Brain microvascular endothelial cell (primary cell): Measurements from ENCODE around the gene KCNH1.

Experiments used
- DNase-seq: peaks from one replicate; pipeline ENCODE4 v3.0.0-alpha.2; 2020
- H3K27ac ChIP-seq: fragments of 250-450 bp; sonication (Bioruptor Pico); 2 replicates; pipeline ENCODE4 v1.5.1; 2020; ENCODE audit warnings: mild to moderate bottlenecking, moderate library complexity
- H3K27me3 ChIP-seq: fragments of 250-450 bp; sonication (Bioruptor Pico); replicated peaks from 2 replicates; pipeline ENCODE4 v1.5.1; 2020; ENCODE audit warnings: mild to moderate bottlenecking
- H3K36me3 ChIP-seq: fragments of 250-450 bp; sonication (Bioruptor Pico); replicated peaks from 2 replicates; pipeline ENCODE4 v1.5.1; 2020; ENCODE audit warnings: mild to moderate bottlenecking
- H3K4me3 ChIP-seq: 2 replicates; pipeline ENCODE4 v1.5.1; 2011; ENCODE audit warnings: low read depth, mild to moderate bottlenecking, control low read depth, low read length, moderate library complexity
- in situ Hi-C: cut with HindIII; loops from 2 replicates; pipeline ENCODE4 v1.10.0; 2017; ENCODE audit warnings: low sequenced_read_pairs, low pct_ligation_motif_present
- TF ChIP-seq, protein P1 (sequence below): IDR thresholded peaks from 2 replicates; pipeline ENCODE4 v1.5.1; 2011; ENCODE audit warnings: low read depth, mild to moderate bottlenecking, moderate library complexity, low read length, control low read depth, inconsistent platforms; ENCODE audit errors: missing control alignments

Gene KCNH1

DNA sequence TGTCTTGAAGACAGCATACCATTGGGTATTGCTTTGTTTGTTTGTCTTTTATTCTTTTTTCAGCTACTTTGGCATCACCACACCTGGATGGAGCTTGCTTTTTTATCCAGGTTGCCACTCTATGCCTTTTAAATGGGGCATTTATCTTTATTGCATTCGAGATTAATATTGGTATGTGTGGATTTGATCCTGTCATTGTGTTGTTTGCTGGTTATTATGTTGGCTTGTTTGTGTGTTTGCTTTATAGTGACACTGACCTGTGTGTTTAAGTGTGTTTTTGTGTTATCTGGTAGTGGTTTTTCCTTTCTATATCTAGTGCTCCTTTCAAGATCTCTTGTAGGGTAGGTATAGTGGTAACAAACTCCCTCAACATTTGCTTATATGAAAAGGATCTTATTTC lies 24.9 kb upstream of the KCNH1 start:
- no peak overlapping the region for H3K4me3 ChIP-seq
- in situ Hi-C loops: no loop called here
- no peak overlapping the region for H3K27ac ChIP-seq
- H3K27me3 ChIP-seq: no peaks in the 10 kb centered on the region
- TF ChIP-seq, protein P1, sequence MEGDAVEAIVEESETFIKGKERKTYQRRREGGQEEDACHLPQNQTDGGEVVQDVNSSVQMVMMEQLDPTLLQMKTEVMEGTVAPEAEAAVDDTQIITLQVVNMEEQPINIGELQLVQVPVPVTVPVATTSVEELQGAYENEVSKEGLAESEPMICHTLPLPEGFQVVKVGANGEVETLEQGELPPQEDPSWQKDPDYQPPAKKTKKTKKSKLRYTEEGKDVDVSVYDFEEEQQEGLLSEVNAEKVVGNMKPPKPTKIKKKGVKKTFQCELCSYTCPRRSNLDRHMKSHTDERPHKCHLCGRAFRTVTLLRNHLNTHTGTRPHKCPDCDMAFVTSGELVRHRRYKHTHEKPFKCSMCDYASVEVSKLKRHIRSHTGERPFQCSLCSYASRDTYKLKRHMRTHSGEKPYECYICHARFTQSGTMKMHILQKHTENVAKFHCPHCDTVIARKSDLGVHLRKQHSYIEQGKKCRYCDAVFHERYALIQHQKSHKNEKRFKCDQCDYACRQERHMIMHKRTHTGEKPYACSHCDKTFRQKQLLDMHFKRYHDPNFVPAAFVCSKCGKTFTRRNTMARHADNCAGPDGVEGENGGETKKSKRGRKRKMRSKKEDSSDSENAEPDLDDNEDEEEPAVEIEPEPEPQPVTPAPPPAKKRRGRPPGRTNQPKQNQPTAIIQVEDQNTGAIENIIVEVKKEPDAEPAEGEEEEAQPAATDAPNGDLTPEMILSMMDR: no peak
- H3K36me3 ChIP-seq: no peaks in the 10 kb centered on the region
- DNase-seq: no peak

DNA sequence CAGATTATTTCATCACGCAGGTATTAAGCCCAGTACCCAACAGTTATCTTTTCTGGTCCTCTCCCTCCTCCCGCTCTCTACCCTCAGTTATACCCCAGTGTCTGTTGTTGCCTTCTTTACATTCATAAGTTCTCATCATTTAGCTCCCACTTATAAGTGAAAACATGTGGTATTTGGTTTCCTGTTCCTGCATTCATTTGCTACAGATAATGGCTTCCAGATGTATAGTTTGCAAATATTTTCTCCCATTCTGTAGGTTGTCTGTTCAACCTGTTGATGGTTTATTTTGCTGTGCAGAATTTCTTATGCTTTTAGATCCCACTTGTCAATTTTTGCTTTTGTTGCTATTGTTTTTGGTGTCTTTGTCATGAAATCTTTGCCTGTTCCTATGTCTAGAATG lies 21.1 kb upstream of the KCNH1 start:
- Histone ChIP-seq H3K27ac (no peak overlapping the region), H3K4me3 (no peak overlapping the region), H3K27me3 (no peaks in the 10 kb centered on the region), H3K36me3 (no peaks in the 10 kb centered on the region)
- in situ Hi-C loops: no loop called here
- DNase-seq: no peak
- TF ChIP-seq, protein P1: no peak

DNA sequence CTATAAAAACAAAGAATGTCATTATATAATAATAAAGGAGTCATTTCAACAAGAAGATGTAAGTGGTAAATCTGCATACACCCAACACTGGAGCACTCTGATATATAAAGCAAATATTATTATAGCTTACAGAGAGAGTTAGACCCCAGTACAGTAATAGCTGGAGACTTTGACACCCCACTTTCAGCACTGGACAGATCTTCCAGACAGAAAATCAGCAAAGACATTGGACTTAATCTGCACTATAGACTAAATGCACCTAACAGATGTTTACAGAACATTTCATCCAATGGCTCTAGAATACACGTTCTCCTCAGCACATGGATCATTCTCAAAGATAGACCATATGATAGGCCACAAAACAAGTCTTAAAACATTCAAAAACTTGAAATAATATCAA lies 20.0 kb upstream of the KCNH1 start:
- DNase-seq: no peak
- Histone ChIP-seq H3K36me3 (no peaks in the 10 kb centered on the region), H3K27ac (no peak overlapping the region), H3K4me3 (no peak overlapping the region), H3K27me3 (no peaks in the 10 kb centered on the region)
- TF ChIP-seq, protein P1: no peak
- in situ Hi-C loops: no loop called here

DNA sequence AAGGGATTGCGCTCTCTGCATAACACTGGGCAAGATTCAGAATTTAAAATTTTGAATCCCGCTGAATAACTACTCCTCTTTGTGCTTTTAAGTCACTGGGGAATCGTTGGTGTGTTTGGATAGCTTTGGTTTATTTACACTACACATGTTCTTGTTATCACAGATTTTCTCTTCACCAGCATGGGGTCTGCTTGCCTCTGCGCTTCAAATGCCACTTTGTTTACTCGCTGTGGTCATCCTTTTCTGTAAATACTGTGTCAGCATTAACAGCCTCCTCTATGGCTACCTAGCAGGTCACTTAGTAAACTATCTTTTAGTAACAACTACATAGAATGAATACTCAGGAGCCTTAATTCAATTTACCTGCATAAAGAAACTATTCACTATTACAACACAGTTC lies 14.4 kb upstream of the KCNH1 start:
- H3K36me3 ChIP-seq: no peaks in the 10 kb centered on the region
- in situ Hi-C loops: no loop called here
- TF ChIP-seq, protein P1: no peak
- DNase-seq: no peak
- H3K27ac ChIP-seq: no peak overlapping the region
- H3K27me3 ChIP-seq: no peaks in the 10 kb centered on the region
- no peak overlapping the region for H3K4me3 ChIP-seq

DNA sequence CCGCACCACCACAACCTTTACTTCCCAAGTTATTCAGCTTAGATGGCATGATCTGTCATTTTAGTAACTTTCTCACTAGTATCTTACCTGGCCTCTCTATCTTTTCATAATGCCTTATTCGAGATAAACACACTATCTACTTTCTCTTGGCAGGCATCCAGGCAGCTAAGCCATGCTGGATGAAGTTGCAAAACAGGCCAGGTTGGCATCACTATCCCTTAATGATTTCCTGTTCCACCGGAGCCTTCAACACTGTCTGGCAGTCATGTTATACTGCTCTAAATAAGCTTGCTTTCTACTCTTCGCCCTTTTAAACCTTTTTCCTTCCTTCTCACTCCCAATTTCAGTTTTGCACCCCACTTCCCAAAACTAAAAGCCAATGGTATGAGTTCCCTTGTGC lies 12.0 kb upstream of the KCNH1 start:
- H3K27me3 ChIP-seq: no peaks in the 10 kb centered on the region
- TF ChIP-seq, protein P1: no peak
- in situ Hi-C loops: no loop called here
- H3K36me3 ChIP-seq: no peaks in the 10 kb centered on the region
- no peak for DNase-seq
- no peak overlapping the region for H3K4me3 ChIP-seq
- H3K27ac ChIP-seq: no peak overlapping the region

GRCh38 chr1:211135342-211135950 lies 1.5 kb upstream of the KCNH1 start:
- Histone ChIP-seq H3K4me3 (no peak overlapping the region), H3K36me3 (no peaks in the 10 kb centered on the region), H3K27me3 (peaks cover 21% of the 10 kb centered on the region), H3K27ac (no peak overlapping the region)
- DNase-seq: peak; percentile 9
- in situ Hi-C loops: no loop called here
- TF ChIP-seq, protein P1: peak; percentile 68
